HUES48 (cell line): ENCODE results near the gene ZNF304.

Source experiments
- H3K27ac ChIP-seq: one replicate; pipeline ENCODE4 v1.7.0; 2013; ENCODE audit warnings: low read depth, low read length, inconsistent platforms
- H3K27me3 ChIP-seq: 2 replicates; pipeline ENCODE4 v1.6.1; 2013; ENCODE audit warnings: mild to moderate bottlenecking, low read length; ENCODE audit not compliant: control insufficient read depth, insufficient read depth
- H3K36me3 ChIP-seq: 2 replicates; pipeline ENCODE4 v1.6.1; 2013; ENCODE audit warnings: low read length; ENCODE audit not compliant: control insufficient read depth, insufficient read depth
- H3K4me1 ChIP-seq: 2 replicates; pipeline ENCODE4 v1.6.1; 2013; ENCODE audit warnings: mild to moderate bottlenecking, low read length; ENCODE audit not compliant: control insufficient read depth, insufficient read depth
- H3K4me3 ChIP-seq: 2 replicates; pipeline ENCODE4 v1.5.1; 2013; ENCODE audit warnings: mild to moderate bottlenecking, low read depth, low read length
- H3K9ac ChIP-seq: 2 replicates; pipeline ENCODE4 v1.6.1; 2013; ENCODE audit warnings: mild to moderate bottlenecking, low read depth, low read length, moderate library complexity
- H3K9me3 ChIP-seq: 2 replicates; pipeline ENCODE4 v1.6.1; 2013; ENCODE audit warnings: low read length; ENCODE audit not compliant: control insufficient read depth, insufficient read depth

Gene ZNF304

GRCh38 chr19:57382806-57383488, 31.9 kb downstream of the ZNF304 start:
- H3K9me3 ChIP-seq: peaks cover 5% of the 10 kb centered on the region; the same call in 1 of the 2 replicates
- H3K27me3 ChIP-seq: no peaks in the 10 kb centered on the region
- no peaks in the 10 kb centered on the region for H3K4me1 ChIP-seq
- H3K27ac ChIP-seq: no peak overlapping the region
- no peak overlapping the region for H3K4me3 ChIP-seq
- H3K36me3 ChIP-seq: no peaks in the 10 kb centered on the region
- no peak overlapping the region for H3K9ac ChIP-seq

- peak overlapping the region; percentile 70 for H3K27ac ChIP-seq
- H3K9ac ChIP-seq: 0 out of 2 replicates have a peak overlapping the region, but pooled peaks have one; percentile 15
- no peaks in the 10 kb centered on the region for H3K27me3 ChIP-seq
- no peaks in the 10 kb centered on the region for H3K9me3 ChIP-seq
- H3K36me3 ChIP-seq: 0 out of 2 replicates have a peak, but pooled peaks cover 3% of the 10 kb centered on the region
- peaks cover 9% of the 10 kb centered on the region for H3K4me1 ChIP-seq
- peak overlapping the region; percentile 53 for H3K4me3 ChIP-seq
These were observed 38.2 kb downstream of the ZNF304 start for GRCh38 chr19:57389194-57389729.

DNA sequence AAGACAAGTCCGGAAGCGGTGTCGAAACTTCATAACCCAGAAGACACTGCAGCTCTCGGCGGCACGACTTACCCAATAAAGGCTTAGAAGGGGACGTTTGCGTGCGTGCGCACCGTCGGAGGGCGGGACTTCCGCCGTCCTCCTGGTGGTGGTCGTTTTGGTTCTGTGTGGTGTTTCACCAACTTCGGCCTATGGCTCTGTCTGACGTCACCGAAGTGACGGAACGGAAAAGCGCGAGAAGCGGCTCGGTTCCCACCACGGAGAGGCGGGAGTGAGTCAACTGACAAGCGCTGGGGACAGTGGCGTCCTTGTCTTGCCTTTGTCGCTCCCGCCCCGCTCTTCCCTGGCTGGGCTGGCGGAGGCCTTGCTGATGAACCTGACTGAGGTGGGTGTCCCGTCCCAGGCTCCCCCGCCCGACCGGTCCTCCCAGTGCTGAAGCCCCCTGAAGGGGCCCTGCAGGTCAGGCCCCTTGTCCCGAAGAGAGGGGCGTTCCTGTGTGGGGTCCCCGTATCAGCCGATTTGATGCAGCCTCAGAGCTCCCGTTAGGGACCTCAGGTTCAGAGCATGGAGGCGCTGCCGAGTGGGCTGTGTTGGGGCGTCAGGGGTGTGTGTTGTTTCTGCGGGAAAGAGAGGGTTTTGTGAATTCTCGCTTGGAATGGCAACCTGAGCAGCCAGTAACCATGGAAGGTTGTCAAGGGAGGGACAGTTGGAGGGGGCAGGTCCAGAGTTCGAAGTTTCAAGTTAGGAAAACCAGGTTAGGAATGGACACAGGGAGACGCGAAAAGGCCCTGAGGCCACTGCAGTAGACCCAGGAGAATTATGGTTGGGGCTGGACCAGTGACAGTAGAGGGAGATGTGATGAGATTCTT, 38.9 kb downstream of the ZNF304 start, which contains the start of gene ZNF548:
TSS of gene ZNF548 (plus strand) at position 125 of the 869 bp plus-strand sequence. CDS start at position 371, 246 bp downstream.
- Histone ChIP-seq H3K27me3 (no peaks in the 10 kb centered on the region), H3K36me3 (0 out of 2 replicates have a peak, but pooled peaks cover 3% of the 10 kb centered on the region), H3K4me3 (peak within 1 kb of the TSS; percentile 90), H3K9ac (peak within 1 kb of the TSS; percentile 66), H3K9me3 (no peaks in the 10 kb centered on the region), H3K4me1 (peaks cover 9% of the 10 kb centered on the region), H3K27ac (peak within 1 kb of the TSS; percentile 97)

- Histone ChIP-seq H3K27me3 (no peaks in the 10 kb centered on the region), H3K4me1 (peaks cover 2% of the 10 kb centered on the region; the same call in 1 of the 2 replicates), H3K9ac (no peak overlapping the region), H3K36me3 (peaks cover 31% of the 10 kb centered on the region), H3K9me3 (peaks cover 8% of the 10 kb centered on the region), H3K27ac (no peak overlapping the region), H3K4me3 (no peak overlapping the region)
These were observed 44.6 kb downstream of the ZNF304 start for GRCh38 chr19:57395710-57396109.

GRCh38 chr19:57398868-57399267, 47.8 kb downstream of the ZNF304 start:
- H3K9ac ChIP-seq: no peak overlapping the region
- H3K4me3 ChIP-seq: no peak overlapping the region
- no peaks in the 10 kb centered on the region for H3K27me3 ChIP-seq
- H3K27ac ChIP-seq: no peak overlapping the region
- peaks cover 31% of the 10 kb centered on the region for H3K36me3 ChIP-seq
- H3K4me1 ChIP-seq: no peaks in the 10 kb centered on the region
- peaks cover 14% of the 10 kb centered on the region for H3K9me3 ChIP-seq

GRCh38 chr19:57403737-57404563, 52.9 kb downstream of the ZNF304 start:
- Histone ChIP-seq H3K9ac (no peak overlapping the region), H3K4me1 (no peaks in the 10 kb centered on the region)

GRCh38 chr19:57406516-57407123, 55.5 kb downstream of the ZNF304 start:
- H3K9me3 ChIP-seq: 0 out of 2 replicates have a peak, but pooled peaks cover 7% of the 10 kb centered on the region
- 0 out of 2 replicates have a peak, but pooled peaks cover 3% of the 10 kb centered on the region for H3K4me1 ChIP-seq
- H3K9ac ChIP-seq: no peak overlapping the region
- no peaks in the 10 kb centered on the region for H3K27me3 ChIP-seq
- H3K27ac ChIP-seq: no peak overlapping the region
- no peaks in the 10 kb centered on the region for H3K36me3 ChIP-seq
- H3K4me3 ChIP-seq: no peak overlapping the region

More at GRCh38 chr19:57403737-57404563, 52.9 kb downstream of the ZNF304 start:
- Histone ChIP-seq H3K9me3 (peaks cover 10% of the 10 kb centered on the region; the same call in 1 of the 2 replicates), H3K4me3 (no peak overlapping the region), H3K36me3 (peaks cover 8% of the 10 kb centered on the region), H3K27me3 (no peaks in the 10 kb centered on the region), H3K27ac (no peak overlapping the region)
